NCI-H524 (cell line): ENCODE measurements around the gene SPOCK1.
"Not testable (repeated sequence)": the region's sequence is repeated elsewhere in the genome, so short reads cannot be mapped to it uniquely, and the experiment has no call there.

Experiments
- DNase-seq, 2 experiments: peaks; one replicate each; lab custom pipeline; 2025; lab: John Stamatoyannopoulos, UW

Gene SPOCK1

DNA sequence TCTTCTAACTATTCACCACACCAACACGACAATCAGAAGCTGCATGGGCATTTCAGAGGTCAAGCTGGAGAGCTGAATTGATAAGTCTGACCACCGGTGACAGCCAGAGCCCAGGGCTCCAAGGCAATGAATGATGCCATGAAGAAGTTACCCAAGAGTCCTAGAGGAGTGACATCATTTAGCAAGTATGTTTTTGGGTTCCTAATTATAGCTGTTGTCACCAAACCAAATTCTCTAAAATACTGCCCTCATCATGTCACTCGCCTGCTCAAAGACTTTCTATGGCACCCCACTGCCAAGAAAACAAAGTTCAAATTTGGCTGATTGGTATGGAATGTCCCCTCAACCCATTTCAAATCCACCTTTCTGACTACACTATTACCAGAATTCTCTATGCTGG lies 235.1 kb downstream of the SPOCK1 start:
- DNase-seq = no peak

DNA sequence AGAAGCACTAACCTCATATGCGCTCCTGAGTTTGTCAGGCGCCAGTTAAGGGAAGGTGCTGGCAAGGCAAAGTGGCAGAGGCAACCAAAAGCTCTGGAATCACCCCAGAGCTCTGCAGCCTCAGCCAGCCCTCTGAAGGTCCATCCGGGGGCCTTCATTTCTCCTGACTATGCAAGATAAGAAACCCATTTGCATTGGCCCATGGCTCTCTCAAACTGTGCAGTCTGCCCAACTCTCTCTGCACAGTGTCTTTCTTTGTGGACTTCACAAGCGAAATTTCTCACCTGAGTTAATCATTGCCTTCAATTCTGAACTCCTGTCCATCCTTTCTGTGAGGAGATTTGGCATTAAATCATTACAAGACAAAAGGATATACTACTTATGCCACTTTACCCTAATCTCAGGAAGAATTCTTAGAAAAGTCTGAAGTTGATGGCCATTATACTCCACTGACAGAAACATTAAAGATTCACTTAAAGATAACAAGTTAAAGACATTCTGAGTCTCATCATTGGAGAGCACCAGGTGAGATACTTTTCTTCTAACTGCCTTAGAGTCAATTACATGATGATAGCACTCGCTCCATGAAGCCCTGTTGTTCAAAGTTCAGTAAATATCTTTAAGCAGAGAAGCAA lies 235.6 kb downstream of the SPOCK1 start:
- no peak for DNase-seq

DNA sequence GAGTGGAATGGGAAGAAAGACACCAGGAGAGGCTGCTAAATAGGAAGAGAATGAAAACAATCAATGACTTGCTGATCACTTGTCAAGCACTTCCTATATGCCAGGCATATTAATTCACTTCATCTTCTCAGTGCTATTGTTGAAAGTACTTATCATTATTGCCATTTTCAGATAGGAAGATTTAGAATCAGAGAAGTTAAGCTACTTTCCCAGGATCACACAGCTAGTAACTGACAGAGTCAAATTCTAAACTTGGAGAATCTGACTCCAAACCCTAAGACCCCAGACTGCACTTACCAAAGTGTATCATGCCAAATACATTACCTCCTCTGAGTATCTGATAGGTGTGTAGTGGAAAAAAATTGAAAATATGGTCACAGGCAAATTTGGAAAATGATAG lies 236.3 kb downstream of the SPOCK1 start:
- DNase-seq = no peak

DNA sequence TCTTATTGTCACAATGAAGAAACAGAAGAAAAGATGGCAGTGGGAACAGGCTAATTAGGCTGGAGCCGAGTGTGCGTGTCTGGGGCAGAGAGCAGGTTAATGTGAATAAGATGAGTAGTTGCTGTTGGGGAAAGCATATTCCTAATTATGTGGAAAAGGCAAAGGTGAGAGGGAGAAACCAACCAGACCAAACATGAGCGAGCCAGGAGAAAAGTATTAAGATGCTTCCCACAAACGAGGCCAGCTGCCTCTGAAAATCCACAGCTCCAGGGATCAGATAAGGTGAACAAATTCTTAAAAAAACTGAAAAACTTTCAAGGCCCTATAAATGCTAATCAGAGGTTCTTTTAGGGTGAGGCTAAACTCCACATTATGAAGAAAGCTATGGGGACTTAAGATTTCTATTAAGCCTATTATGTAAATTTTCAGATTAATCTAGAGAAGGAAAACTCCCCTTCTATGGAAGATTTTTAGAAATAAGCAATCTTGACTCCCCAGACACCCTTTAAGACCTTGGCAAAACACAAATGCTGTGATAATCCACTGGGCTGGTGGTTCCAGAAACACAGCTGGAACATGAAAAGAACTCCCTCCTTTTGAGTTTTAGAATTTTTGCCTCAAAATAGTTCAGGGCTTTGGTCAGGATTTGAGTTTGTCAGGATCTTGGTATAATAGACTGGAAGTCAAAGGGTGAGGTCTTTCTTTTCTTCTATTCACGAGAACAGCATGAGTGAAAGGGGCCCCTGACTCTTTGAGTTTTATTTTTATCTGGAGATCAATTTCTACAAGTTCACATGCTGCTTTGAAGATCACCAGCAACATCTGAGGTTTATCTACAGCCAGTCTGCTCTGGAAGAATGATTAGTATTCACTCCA lies 238.1 kb downstream of the SPOCK1 start:
- DNase-seq = no peak

DNA sequence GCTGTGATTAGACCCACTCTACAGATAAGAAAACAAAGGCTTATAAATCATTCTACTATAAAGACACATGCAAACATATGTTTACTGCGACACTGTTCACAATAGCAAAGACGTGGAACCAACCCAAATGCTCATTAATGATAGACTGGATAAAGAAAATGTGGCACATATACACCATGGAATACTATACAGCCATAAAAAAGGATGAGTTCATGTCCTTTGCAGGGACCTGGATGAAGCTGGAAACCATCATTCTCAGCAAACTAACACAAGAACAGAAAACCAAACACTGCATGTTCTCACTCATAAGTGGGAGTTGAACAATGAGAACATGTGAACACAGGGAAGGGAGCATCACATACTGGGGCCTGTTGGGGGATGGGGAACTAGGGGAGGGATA lies 240.0 kb downstream of the SPOCK1 start:
- not testable (repeated sequence) for DNase-seq

- no peak for DNase-seq
Measured at GRCh38 chr5:137254119-137255090, 244.7 kb downstream of the SPOCK1 start.

- DNase-seq = no peak
Measured at GRCh38 chr5:137252512-137252911, 246.6 kb downstream of the SPOCK1 start.

GRCh38 chr5:137250421-137250820 lies 248.7 kb downstream of the SPOCK1 start:
- no peak for DNase-seq

- no peak for DNase-seq
Measured at GRCh38 chr5:137248527-137248926, 250.6 kb downstream of the SPOCK1 start.

- no peak for DNase-seq
Measured at GRCh38 chr5:137245438-137245837, 253.7 kb downstream of the SPOCK1 start.

DNA sequence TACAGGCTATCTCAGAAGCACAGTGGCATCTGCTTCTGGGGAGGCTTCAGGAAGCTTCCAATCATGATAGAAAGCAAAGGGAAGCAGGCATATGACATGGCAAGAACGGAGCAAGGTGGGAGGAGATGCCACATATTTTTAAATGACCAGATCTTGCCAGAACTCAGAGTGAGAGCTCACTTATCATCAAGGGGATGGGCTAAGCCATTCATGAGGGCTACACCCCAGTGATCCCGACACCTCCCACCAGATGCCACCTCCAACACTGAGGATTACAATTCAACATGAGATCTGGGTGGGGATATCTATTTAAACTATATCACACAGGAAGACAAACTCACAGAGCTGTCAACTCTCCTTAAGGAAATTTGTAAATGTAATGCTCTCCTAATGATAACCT lies 258.8 kb downstream of the SPOCK1 start:
- DNase-seq = peak in 1 of 2 experiments; percentile 1

DNA sequence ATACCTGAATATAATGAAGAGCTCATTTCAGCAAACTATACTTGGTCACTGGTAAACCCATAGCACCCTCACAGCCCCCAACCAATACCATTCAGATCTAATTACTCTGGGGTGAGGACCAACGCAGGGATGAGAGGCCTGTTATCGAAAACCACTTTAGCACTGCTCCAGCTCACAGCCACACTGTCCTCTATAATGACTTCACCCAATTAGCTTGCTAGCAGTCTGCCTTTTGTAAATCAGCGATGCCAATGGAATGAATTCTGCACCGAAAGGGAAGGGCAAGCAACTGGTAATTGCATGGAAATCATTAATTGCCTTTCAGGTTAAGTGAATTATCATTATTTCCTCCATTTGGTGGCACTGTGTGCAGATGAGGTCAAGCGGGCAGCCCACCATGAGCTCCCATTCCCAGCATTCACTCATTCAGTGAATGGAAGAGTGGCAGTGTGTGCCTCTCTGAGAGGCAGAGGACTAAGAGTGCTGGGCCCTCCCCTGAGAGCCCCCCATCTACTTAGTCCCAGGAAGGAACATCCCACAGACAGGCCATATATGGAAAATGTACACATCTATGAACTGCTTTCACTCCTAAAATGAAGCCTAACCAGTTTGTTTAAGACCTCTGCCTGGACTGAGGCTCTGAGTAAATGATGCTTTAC lies 262.1 kb downstream of the SPOCK1 start:
- no peak for DNase-seq

- no peak for DNase-seq
Measured at GRCh38 chr5:137236252-137236651, 262.9 kb downstream of the SPOCK1 start.

- DNase-seq = no peak
Measured at GRCh38 chr5:137234973-137235943, 263.9 kb downstream of the SPOCK1 start.

DNA sequence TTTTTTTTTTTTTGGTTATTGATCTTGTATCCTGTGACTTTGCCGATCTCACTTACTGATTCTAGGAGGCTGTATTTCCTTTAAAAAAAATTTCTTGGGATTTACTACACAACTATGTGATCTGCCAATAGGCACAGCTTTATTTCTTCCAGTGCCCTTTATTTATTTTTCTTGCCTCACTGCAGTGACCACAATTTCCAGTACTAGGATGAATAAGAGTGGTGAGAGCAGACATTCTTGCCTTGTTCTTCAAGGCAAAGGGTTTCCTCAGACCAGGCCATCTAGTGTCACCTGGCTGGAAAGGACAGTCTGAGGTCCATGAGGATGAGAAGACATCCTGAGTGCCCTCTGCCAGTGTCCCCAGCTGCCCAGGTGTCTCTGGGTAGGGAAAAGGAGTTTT lies 265.4 kb downstream of the SPOCK1 start:
- DNase-seq = no peak

DNA sequence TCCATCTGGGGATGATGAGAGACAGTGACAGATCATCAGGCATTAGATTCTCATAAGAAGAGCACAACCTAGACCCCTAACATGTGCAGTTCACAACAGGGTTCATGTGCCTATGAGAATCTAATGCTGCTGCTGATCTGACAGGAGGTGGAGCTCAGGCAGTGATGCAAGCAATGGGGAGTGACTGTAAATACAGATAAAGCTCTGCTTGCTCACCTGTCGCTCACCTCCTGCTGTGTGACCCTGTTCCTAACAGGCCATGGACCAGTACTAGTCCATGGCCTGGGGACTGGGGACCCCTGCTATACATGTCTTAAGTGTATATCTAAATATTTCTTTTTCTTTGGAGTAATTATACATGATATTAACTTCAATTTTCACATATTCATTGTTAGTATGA lies 265.8 kb downstream of the SPOCK1 start:
- not testable (repeated sequence) for DNase-seq

GRCh38 chr5:137231540-137231939 lies 267.6 kb downstream of the SPOCK1 start:
- DNase-seq = no peak

DNA sequence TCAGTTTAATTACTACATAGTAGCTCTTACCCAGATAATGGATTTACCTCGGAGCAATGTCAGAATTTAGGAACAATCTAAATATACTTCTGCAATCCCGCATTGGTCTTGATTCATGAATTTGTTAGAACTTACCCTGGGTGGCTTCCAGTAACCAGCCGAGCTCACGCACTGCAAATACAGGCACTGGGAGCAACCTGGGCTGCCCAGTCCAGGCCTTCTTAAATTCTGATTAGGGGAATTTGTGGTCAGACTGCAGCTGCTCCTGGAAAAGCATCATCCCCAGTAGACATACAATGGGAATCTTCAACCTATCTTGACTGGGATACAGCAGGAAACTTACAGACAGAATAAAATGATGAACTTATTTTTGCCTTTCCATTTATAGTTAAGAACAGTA lies 270.3 kb downstream of the SPOCK1 start:
- DNase-seq = peak in 1 of 2 experiments; percentile 6

DNA sequence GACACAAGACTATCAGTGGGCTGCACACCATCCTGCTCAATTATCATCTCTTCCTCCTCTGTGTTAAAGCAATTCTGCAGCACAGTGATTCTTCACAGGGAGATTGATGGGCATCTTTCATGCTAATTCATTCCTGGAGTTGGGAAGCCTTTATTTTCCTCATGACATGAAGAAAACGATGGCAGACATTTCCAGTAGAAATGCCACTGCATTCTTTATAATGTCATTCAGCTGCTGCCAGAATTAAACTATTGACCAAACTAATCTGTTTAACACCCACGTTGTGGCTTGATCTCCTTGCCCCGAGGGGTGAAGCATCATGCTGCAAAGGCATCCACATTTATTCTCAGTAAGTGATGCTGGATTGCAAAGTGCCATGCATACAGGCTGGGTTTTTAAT lies 273.0 kb downstream of the SPOCK1 start:
- DNase-seq = no peak
